ENCODE results near the gene RBPJL.

RBPJL gene

DNA sequence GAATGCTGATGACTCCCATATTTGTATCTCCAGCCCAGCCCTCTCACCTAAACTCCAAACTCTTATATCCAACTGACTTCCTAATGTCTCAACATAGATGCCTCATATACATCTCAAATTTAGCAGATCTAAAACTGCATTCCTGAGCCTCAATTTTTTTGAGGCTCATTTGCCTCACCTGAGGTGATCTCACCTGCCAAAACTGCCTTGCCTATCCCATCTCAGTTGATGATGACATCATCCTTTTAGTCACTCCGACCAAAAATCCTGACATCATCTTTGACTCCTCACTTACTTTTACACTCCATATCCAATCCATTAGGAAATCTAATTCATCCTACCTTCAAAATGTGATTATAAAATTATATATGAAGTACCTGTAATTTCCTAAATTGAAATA lies 26.6 kb upstream of the RBPJL start:
- Histone ChIP-seq H3K27me3 (ENCODE audit: control insufficient read depth, insufficient read depth, low read length) (peaks cover 61% of the 10 kb centered on the region), H3K9me3 (replicated peaks; ENCODE audit: low read length) (no peaks in the 10 kb centered on the region), H3K4me3 (ENCODE audit: low read length) (no peak overlapping the region)

GRCh38 chr20:45282700-45283550 lies 23.7 kb upstream of the RBPJL start:
- H3K4me3 ChIP-seq (ENCODE audit: low read length), result no peak overlapping the region
- H3K27me3 ChIP-seq (ENCODE audit: control insufficient read depth, insufficient read depth, low read length), result peaks cover 63% of the 10 kb centered on the region
- no peak overlapping the region for H3K9ac ChIP-seq (ENCODE audit: low read depth, low read length)
- no peaks in the 10 kb centered on the region for H3K36me3 ChIP-seq (ENCODE audit: insufficient read depth, low read length)
- peaks cover 3% of the 10 kb centered on the region for H3K4me1 ChIP-seq (ENCODE audit: control insufficient read depth, insufficient read depth, low read length)
- H3K4me2 ChIP-seq (ENCODE audit: low read length), result no peak overlapping the region
- H3K9me3 ChIP-seq (replicated peaks; ENCODE audit: low read length), result no peaks in the 10 kb centered on the region

More for the DNA sequence above, 26.6 kb upstream of the RBPJL start:
- Histone ChIP-seq H3K9ac (ENCODE audit: low read depth, low read length) (no peak overlapping the region), H3K4me2 (ENCODE audit: low read length) (no peak overlapping the region), H3K4me1 (ENCODE audit: control insufficient read depth, insufficient read depth, low read length) (peaks cover 3% of the 10 kb centered on the region), H3K36me3 (ENCODE audit: insufficient read depth, low read length) (no peaks in the 10 kb centered on the region)

DNA sequence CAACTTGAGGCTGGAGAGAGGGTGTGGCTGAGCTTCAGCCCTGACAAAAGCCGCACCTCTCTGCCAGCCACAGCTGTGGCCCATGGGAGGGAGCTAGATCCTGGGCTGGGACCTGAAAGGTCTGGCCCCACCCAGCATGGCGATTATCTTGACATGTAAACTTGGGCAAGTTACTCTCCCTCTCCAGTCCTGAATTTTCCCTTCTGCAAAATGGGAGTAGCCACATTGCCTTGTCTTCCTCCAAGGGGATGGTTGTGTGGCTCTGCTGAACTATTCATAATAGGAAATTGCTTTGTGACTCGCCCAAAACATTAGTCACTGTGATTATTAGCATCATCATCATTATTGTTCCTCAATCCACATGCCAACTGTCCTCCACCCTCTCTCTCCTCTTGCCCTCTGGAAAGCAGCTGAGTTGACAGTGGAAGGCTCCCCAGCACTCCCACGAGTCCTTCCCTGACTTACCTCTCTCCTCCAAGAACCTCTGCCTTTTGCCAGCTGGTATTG lies 23.0 kb upstream of the RBPJL start:
- Histone ChIP-seq H3K4me1 (ENCODE audit: control insufficient read depth, insufficient read depth, low read length) (peaks cover 3% of the 10 kb centered on the region), H3K4me2 (ENCODE audit: low read length) (no peak overlapping the region), H3K27me3 (ENCODE audit: control insufficient read depth, insufficient read depth, low read length) (peaks cover 67% of the 10 kb centered on the region), H3K9ac (ENCODE audit: low read depth, low read length) (no peak overlapping the region), H3K4me3 (ENCODE audit: low read length) (no peak overlapping the region), H3K9me3 (replicated peaks; ENCODE audit: low read length) (no peaks in the 10 kb centered on the region), H3K36me3 (ENCODE audit: insufficient read depth, low read length) (no peaks in the 10 kb centered on the region)

- Histone ChIP-seq H3K4me3 (ENCODE audit: low read length) (no peak overlapping the region), H3K4me1 (ENCODE audit: control insufficient read depth, insufficient read depth, low read length) (peaks cover 8% of the 10 kb centered on the region), H3K9ac (ENCODE audit: low read depth, low read length) (no peak overlapping the region), H3K36me3 (ENCODE audit: insufficient read depth, low read length) (no peaks in the 10 kb centered on the region), H3K4me2 (ENCODE audit: low read length) (no peak overlapping the region), H3K27me3 (ENCODE audit: control insufficient read depth, insufficient read depth, low read length) (peaks cover 49% of the 10 kb centered on the region), H3K9me3 (replicated peaks; ENCODE audit: low read length) (no peaks in the 10 kb centered on the region)
Observed at GRCh38 chr20:45288376-45288775, 18.3 kb upstream of the RBPJL start.

DNA sequence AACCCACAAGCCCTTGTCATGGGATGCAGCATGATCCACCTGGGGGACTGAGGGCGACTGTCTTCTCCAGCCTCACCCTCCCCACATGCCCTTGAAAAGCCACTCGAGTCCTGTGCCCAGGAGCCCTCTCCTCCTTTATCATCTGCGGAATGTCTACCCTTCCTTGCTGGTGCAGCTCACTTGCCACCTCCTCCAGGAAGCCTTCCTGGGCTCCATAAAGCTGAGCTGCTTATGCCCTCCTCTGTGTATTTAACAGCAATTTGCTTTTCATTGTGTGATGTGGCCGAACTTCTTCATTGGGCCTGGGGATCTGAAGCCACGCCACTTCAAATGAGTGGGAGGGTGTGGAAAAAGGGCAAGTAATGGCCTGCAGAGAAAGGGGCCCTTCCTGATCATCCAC lies 17.8 kb upstream of the RBPJL start:
- peaks cover 49% of the 10 kb centered on the region for H3K27me3 ChIP-seq (ENCODE audit: control insufficient read depth, insufficient read depth, low read length)
- no peak overlapping the region for H3K4me3 ChIP-seq (ENCODE audit: low read length)
- no peak overlapping the region for H3K9ac ChIP-seq (ENCODE audit: low read depth, low read length)
- no peaks in the 10 kb centered on the region for H3K36me3 ChIP-seq (ENCODE audit: insufficient read depth, low read length)
- H3K9me3 ChIP-seq (replicated peaks; ENCODE audit: low read length), result no peaks in the 10 kb centered on the region
- H3K4me2 ChIP-seq (ENCODE audit: low read length), result no peak overlapping the region
- H3K4me1 ChIP-seq (ENCODE audit: control insufficient read depth, insufficient read depth, low read length), result peaks cover 9% of the 10 kb centered on the region

- Histone ChIP-seq H3K36me3 (ENCODE audit: insufficient read depth, low read length) (no peaks in the 10 kb centered on the region), H3K4me3 (ENCODE audit: low read length) (no peak overlapping the region), H3K4me1 (ENCODE audit: control insufficient read depth, insufficient read depth, low read length) (peaks cover 9% of the 10 kb centered on the region), H3K9ac (ENCODE audit: low read depth, low read length) (no peak overlapping the region), H3K27me3 (ENCODE audit: control insufficient read depth, insufficient read depth, low read length) (peaks cover 47% of the 10 kb centered on the region), H3K4me2 (ENCODE audit: low read length) (no peak overlapping the region), H3K9me3 (replicated peaks; ENCODE audit: low read length) (no peaks in the 10 kb centered on the region)
Observed at GRCh38 chr20:45289942-45290676, 16.5 kb upstream of the RBPJL start.

DNA sequence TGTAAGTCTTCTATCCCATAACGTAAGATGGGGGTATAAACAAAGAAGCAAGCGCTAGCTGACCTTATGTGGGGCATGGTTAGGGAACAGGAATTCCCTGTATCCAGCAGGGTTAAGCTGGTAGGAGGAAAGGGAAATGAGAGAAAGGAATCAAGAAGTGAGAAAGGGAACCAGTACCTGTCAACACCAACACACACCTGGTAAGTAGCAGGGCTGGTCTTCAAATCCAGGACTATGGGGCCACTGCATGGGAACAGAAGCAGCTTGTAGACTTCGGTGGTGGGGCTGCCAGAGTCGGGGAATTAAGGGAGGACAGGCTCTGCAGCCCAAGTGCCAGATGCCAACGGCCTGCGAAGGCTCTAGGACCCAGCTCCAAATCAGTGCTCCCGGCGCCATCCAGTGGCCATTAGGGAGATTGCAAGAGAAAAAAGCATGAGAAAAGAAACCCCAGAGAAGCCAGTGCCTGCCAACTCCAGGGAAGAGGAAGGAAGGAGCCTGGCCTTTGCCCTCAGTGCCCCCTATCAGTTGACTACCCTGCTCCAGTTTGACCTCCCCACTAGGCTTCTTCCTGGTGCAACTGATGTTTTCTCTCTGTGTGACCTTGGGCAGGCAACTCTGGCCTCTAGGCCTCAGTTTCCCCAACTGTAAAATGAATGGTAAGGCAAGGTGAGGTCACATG lies 15.8 kb upstream of the RBPJL start:
- no peak overlapping the region for H3K4me2 ChIP-seq (ENCODE audit: low read length)

DNA sequence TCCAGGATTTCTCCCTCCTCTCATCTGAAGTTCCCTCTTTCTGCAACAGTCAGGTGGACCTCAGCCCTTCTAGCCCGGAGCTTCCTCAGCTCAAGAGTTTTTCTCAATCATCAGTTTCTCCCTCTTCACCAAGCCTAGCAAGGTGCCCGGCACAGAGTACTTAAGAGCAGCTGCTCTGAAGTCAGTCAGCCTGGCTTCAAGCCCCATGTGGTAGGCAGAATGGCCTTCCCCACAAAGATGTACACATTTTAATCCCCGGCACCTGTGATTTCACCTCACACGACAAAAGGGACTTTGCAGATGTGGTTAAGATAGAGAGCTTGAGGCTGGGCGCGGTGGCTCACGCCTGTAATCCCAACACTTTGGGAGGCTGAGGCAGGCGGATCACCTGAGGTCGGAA lies 15.1 kb upstream of the RBPJL start:
- Histone ChIP-seq H3K4me1 (ENCODE audit: control insufficient read depth, insufficient read depth, low read length) (peaks cover 9% of the 10 kb centered on the region), H3K4me3 (ENCODE audit: low read length) (no peak overlapping the region), H3K4me2 (ENCODE audit: low read length) (no peak overlapping the region), H3K9ac (ENCODE audit: low read depth, low read length) (no peak overlapping the region), H3K27me3 (ENCODE audit: control insufficient read depth, insufficient read depth, low read length) (peaks cover 44% of the 10 kb centered on the region), H3K36me3 (ENCODE audit: insufficient read depth, low read length) (no peaks in the 10 kb centered on the region), H3K9me3 (replicated peaks; ENCODE audit: low read length) (no peaks in the 10 kb centered on the region)

More for the DNA sequence above, 15.8 kb upstream of the RBPJL start:
- Histone ChIP-seq H3K9ac (ENCODE audit: low read depth, low read length) (no peak overlapping the region), H3K9me3 (replicated peaks; ENCODE audit: low read length) (no peaks in the 10 kb centered on the region), H3K4me3 (ENCODE audit: low read length) (no peak overlapping the region), H3K4me1 (ENCODE audit: control insufficient read depth, insufficient read depth, low read length) (peaks cover 9% of the 10 kb centered on the region), H3K36me3 (ENCODE audit: insufficient read depth, low read length) (no peaks in the 10 kb centered on the region), H3K27me3 (ENCODE audit: control insufficient read depth, insufficient read depth, low read length) (peaks cover 40% of the 10 kb centered on the region)

- Histone ChIP-seq H3K9me3 (replicated peaks; ENCODE audit: low read length) (no peaks in the 10 kb centered on the region), H3K27me3 (ENCODE audit: control insufficient read depth, insufficient read depth, low read length) (peaks cover 39% of the 10 kb centered on the region), H3K4me1 (ENCODE audit: control insufficient read depth, insufficient read depth, low read length) (peaks cover 9% of the 10 kb centered on the region), H3K4me2 (ENCODE audit: low read length) (no peak overlapping the region), H3K9ac (ENCODE audit: low read depth, low read length) (no peak overlapping the region), H3K4me3 (ENCODE audit: low read length) (no peak overlapping the region), H3K36me3 (ENCODE audit: insufficient read depth, low read length) (no peaks in the 10 kb centered on the region)
Observed at GRCh38 chr20:45292343-45292742, 14.3 kb upstream of the RBPJL start.

DNA sequence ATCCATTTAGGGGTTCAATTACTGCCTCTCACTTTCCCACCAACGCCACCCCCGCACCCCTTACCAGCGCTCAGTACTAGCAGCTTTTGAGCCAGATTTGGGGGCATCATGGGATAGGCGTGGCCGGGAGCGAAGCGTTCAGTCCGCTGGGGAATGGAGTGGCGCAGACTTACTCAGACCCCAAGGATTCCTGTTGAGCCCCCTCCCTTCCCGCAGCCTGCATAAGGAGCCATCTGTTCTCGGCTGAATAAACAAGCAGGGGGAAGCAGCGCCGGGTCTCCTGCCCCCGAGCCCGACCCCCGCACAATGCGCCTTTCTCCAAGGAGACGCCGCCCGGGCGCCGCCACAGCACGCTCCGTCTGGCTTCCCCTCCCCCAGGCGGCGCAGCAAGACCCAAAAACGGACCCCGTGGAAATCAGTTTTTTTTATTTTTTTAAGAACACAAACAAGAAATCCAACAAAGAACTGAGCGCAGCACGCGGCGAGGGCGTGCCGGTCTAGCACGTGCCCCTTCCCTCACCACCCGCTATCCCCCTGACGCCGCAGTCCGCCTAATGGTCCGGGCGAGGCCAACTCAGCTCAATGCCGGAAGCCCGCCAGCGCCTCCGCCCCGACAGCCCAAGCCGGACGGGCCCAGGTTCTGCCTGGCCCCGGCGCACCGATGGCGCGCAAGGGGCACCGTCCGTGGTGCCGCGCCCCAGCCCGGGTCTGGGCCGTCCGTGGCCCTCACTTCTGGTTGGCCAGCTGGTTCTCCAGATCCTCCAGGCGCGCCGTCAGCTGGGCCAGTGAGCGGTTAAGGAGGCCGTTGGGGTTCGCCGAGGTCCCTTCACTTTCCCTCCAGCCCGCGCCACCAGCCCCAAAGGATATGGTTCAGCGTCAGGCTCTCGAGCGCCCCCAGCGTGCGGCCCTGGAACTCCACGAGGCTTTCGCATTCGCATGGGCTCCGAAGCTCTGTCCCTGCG lies 13.3 kb upstream of the RBPJL start:
- H3K27me3 ChIP-seq (ENCODE audit: control insufficient read depth, insufficient read depth, low read length), result peaks cover 33% of the 10 kb centered on the region
- H3K4me1 ChIP-seq (ENCODE audit: control insufficient read depth, insufficient read depth, low read length), result peaks cover 9% of the 10 kb centered on the region
- H3K9me3 ChIP-seq (replicated peaks; ENCODE audit: low read length), result no peaks in the 10 kb centered on the region
- H3K4me2 ChIP-seq (ENCODE audit: low read length), result peak overlapping the region; percentile 93
- H3K4me3 ChIP-seq (ENCODE audit: low read length), result peak overlapping the region; percentile 76
- H3K9ac ChIP-seq (ENCODE audit: low read depth, low read length), result peak overlapping the region; percentile 67
- H3K36me3 ChIP-seq (ENCODE audit: insufficient read depth, low read length), result no peaks in the 10 kb centered on the region

All from skeletal muscle satellite cell (primary cell).